Astrocyte (in vitro differentiated cells and primary cell): ENCODE results near the gene NCOA1. TPM values are rescaled to one million over a fixed set of nuclear protein-coding genes. Genes with fewer than 3 reads are reported as not detected.

Experiments
- DNase-seq: peaks from one replicate; pipeline ENCODE4 v3.0.0-alpha.2; 2010; ENCODE audit warnings: low read depth
- FAIRE-seq: peaks from 2 replicates; lab custom pipeline; 2011; peaks lifted over from hg19 to GRCh38; lab: Jason Lieb, UNC
- H2AFZ ChIP-seq: 2 replicates; pipeline ENCODE4 v1.6.0; 2012; ENCODE audit warnings: low read depth, low read length, inconsistent platforms
- H3K27ac ChIP-seq: 2 replicates; pipeline ENCODE4 v1.5.1; 2011; ENCODE audit warnings: low read depth, low read length, inconsistent platforms
- H3K27me3 ChIP-seq: 2 replicates; pipeline ENCODE4 v1.6.0; 2011; ENCODE audit warnings: low read length, inconsistent platforms; ENCODE audit not compliant: insufficient read depth
- H3K36me3 ChIP-seq: 2 replicates; pipeline ENCODE4 v1.5.1; 2011; ENCODE audit warnings: low read length, inconsistent platforms; ENCODE audit not compliant: insufficient read depth
- H3K4me1 ChIP-seq: 2 replicates; pipeline ENCODE4 v1.5.1; 2011; ENCODE audit warnings: low read length, inconsistent platforms; ENCODE audit not compliant: insufficient read depth
- H3K4me2 ChIP-seq: 2 replicates; pipeline ENCODE4 v1.6.0; 2012; ENCODE audit warnings: low read length, inconsistent platforms
- H3K4me3 ChIP-seq: 2 replicates; pipeline ENCODE4 v1.5.1; 2011; ENCODE audit warnings: low read depth, mild to moderate bottlenecking, low read length, inconsistent platforms; ENCODE audit not compliant: insufficient read depth
- H3K79me2 ChIP-seq: 2 replicates; pipeline ENCODE4 v1.6.0; 2012; ENCODE audit warnings: mild to moderate bottlenecking, low read length, inconsistent platforms; ENCODE audit not compliant: insufficient read depth
- H3K9ac ChIP-seq: 2 replicates; pipeline ENCODE4 v1.6.0; 2012; ENCODE audit warnings: mild to moderate bottlenecking, low read length, inconsistent platforms
- H3K9me3 ChIP-seq: 2 replicates; pipeline ENCODE4 v1.5.1; 2012; ENCODE audit warnings: low read depth, mild to moderate bottlenecking, low read length, inconsistent platforms; ENCODE audit not compliant: insufficient read depth
- H4K20me1 ChIP-seq: 2 replicates; pipeline ENCODE4 v1.6.0; 2012; ENCODE audit warnings: low read length, inconsistent platforms; ENCODE audit not compliant: insufficient read depth
- H3K27ac Mint-ChIP-seq: one replicate; pipeline ENCODE4 v1.8.0; 2021; ENCODE audit warnings: mild to moderate bottlenecking, mixed read lengths; ENCODE audit not compliant: unreplicated experiment
- H3K27me3 Mint-ChIP-seq: one replicate; pipeline ENCODE4 v1.8.0; 2021; ENCODE audit warnings: low read depth, mixed read lengths; ENCODE audit not compliant: unreplicated experiment
- H3K36me3 Mint-ChIP-seq: one replicate; pipeline ENCODE4 v1.8.0; 2021; ENCODE audit warnings: low read depth, mixed read lengths; ENCODE audit not compliant: unreplicated experiment
- H3K4me1 Mint-ChIP-seq: one replicate; pipeline ENCODE4 v1.8.0; 2021; ENCODE audit warnings: low read depth, mixed read lengths; ENCODE audit not compliant: unreplicated experiment
- H3K4me3 Mint-ChIP-seq: one replicate; pipeline ENCODE4 v1.8.0; 2021; ENCODE audit warnings: mild to moderate bottlenecking, moderate library complexity, mixed read lengths; ENCODE audit not compliant: unreplicated experiment
- H3K9me3 Mint-ChIP-seq: one replicate; pipeline ENCODE4 v1.8.0; 2021; ENCODE audit warnings: mild to moderate bottlenecking, mixed read lengths; ENCODE audit not compliant: unreplicated experiment
- EZH2 ChIP-seq: IDR thresholded peaks from 2 replicates; pipeline ENCODE4 v1.6.1; 2012; ENCODE audit warnings: mild to moderate bottlenecking, low read length, inconsistent platforms; ENCODE audit not compliant: insufficient read depth
- total RNA-seq: library from RNA; stranded (reverse); gene quantifications from 2 replicates; pipeline ENCODE4 v1.2.1, GENCODE V29; 2021
- TF ChIP-seq, protein P1 (sequence below): IDR thresholded peaks from 2 replicates; pipeline ENCODE4 v1.5.1; 2011; ENCODE audit warnings: low read depth, mild to moderate bottlenecking, inconsistent platforms, low read length, moderate library complexity; ENCODE audit not compliant: insufficient read depth

Gene NCOA1
- total RNA-seq, 1 donor from 2014 or later: 14.7 TPM

DNA sequence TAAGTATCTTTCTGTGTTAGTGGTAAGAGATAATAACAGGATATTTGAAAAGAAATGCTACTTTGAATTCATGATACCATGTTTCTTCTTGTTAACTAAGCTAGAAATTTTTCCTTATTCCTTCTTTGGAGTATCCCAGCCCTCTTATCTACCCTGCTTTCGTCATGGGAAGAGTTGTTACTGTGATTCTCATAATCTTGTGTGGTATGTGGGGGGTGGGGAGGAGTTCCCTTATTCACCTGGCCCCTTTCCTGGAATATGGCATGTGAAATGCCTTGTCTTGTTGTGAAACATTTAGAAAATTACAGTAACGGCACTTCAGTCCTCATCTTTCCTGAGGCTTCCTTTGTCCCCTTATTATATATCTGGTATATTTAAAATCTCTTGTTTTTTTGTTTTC is 129.9 kb downstream of the NCOA1 start:
- Histone ChIP-seq H4K20me1 (peaks cover 10% of the 10 kb centered on the region), H3K4me1 (no peaks in the 10 kb centered on the region), H3K36me3 (no peaks in the 10 kb centered on the region), H3K4me2 (no peak overlapping the region), H3K27ac (no peak overlapping the region), H3K9ac (no peak overlapping the region), H3K27me3 (no peaks in the 10 kb centered on the region), H3K4me3 (no peak overlapping the region), H3K9me3 (no peaks in the 10 kb centered on the region), H2AFZ (no peak overlapping the region), H3K79me2 (peaks cover 3% of the 10 kb centered on the region)
- DNase-seq (peak; percentile 52), FAIRE-seq (no peak)
- peaks cover 8% of the 10 kb centered on the region for H3K4me1 Mint-ChIP-seq
- no peaks in the 10 kb centered on the region for H3K27me3 Mint-ChIP-seq
- no peak overlapping the region for H3K4me3 Mint-ChIP-seq
- TF ChIP-seq EZH2: no peak
- TF ChIP-seq, protein P1, sequence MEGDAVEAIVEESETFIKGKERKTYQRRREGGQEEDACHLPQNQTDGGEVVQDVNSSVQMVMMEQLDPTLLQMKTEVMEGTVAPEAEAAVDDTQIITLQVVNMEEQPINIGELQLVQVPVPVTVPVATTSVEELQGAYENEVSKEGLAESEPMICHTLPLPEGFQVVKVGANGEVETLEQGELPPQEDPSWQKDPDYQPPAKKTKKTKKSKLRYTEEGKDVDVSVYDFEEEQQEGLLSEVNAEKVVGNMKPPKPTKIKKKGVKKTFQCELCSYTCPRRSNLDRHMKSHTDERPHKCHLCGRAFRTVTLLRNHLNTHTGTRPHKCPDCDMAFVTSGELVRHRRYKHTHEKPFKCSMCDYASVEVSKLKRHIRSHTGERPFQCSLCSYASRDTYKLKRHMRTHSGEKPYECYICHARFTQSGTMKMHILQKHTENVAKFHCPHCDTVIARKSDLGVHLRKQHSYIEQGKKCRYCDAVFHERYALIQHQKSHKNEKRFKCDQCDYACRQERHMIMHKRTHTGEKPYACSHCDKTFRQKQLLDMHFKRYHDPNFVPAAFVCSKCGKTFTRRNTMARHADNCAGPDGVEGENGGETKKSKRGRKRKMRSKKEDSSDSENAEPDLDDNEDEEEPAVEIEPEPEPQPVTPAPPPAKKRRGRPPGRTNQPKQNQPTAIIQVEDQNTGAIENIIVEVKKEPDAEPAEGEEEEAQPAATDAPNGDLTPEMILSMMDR: no peak
- H3K27ac Mint-ChIP-seq: no peak overlapping the region
- no peaks in the 10 kb centered on the region for H3K36me3 Mint-ChIP-seq
- no peaks in the 10 kb centered on the region for H3K9me3 Mint-ChIP-seq

- no peaks in the 10 kb centered on the region for H3K36me3 ChIP-seq
- no peaks in the 10 kb centered on the region for H3K27me3 ChIP-seq
- H4K20me1 ChIP-seq: peaks cover 11% of the 10 kb centered on the region
- H3K27ac Mint-ChIP-seq: no peak overlapping the region
- no peak overlapping the region for H3K4me3 ChIP-seq
- no peak overlapping the region for H3K4me2 ChIP-seq
- DNase-seq (no peak), FAIRE-seq (no peak)
- no peak overlapping the region for H3K27ac ChIP-seq
- peaks cover 8% of the 10 kb centered on the region for H3K4me1 Mint-ChIP-seq
- no peak overlapping the region for H2AFZ ChIP-seq
- H3K36me3 Mint-ChIP-seq: no peaks in the 10 kb centered on the region
- no peaks in the 10 kb centered on the region for H3K4me1 ChIP-seq
- no peak overlapping the region for H3K4me3 Mint-ChIP-seq
- no peaks in the 10 kb centered on the region for H3K9me3 ChIP-seq
- H3K9ac ChIP-seq: no peak overlapping the region
- TF ChIP-seq, protein P1: no peak
- TF ChIP-seq EZH2: no peak
- H3K79me2 ChIP-seq: peaks cover 5% of the 10 kb centered on the region
- H3K27me3 Mint-ChIP-seq: no peaks in the 10 kb centered on the region
- no peaks in the 10 kb centered on the region for H3K9me3 Mint-ChIP-seq
Observed at GRCh38 chr2:24621779-24622538, 130.9 kb downstream of the NCOA1 start.

DNA sequence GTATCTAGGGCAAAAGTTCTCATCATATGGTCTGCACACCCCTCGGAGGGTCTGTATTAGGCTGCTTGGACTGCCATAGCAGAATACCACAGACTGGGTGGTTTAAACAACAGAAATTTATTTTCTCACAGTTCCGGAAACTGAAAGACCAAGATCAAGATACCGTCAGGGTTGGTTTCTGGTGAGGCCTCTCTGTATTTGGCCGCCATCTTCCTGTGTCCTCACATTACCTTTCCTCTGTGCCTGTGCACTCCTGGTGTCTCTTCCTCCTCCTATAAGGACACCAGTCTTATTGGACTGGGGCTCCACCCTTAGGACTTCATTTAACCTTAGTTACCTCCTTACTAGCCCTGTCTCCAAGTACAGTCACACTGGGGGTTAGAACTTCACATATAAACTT is 132.5 kb downstream of the NCOA1 start:
- no peak for FAIRE-seq

More for the DNA sequence above, 132.5 kb downstream of the NCOA1 start:
- Mint-ChIP-seq H3K4me1 (peaks cover 8% of the 10 kb centered on the region), H3K9me3 (no peaks in the 10 kb centered on the region), H3K4me3 (no peak overlapping the region), H3K27me3 (no peaks in the 10 kb centered on the region), H3K27ac (no peak overlapping the region), H3K36me3 (no peaks in the 10 kb centered on the region)
- Histone ChIP-seq H4K20me1 (peaks cover 11% of the 10 kb centered on the region), H3K4me3 (no peak overlapping the region), H3K4me2 (no peak overlapping the region), H3K4me1 (no peaks in the 10 kb centered on the region), H3K27ac (no peak overlapping the region), H3K79me2 (peaks cover 2% of the 10 kb centered on the region), H2AFZ (no peak overlapping the region), H3K9ac (no peak overlapping the region), H3K36me3 (no peaks in the 10 kb centered on the region), H3K9me3 (no peaks in the 10 kb centered on the region), H3K27me3 (no peaks in the 10 kb centered on the region)
- DNase-seq: no peak
- TF ChIP-seq, protein P1: no peak
- no peak for TF ChIP-seq EZH2
